Fibroblast of lung (primary cell): ENCODE data around the gene COL16A1. TPM values are rescaled to one million over a fixed set of nuclear protein-coding genes. Genes with fewer than 3 reads are reported as not detected.

Experiments used
- DNase-seq, 2 donors: peaks; one replicate each; pipeline versions ENCODE4 v3.0.0 to v3.0.0-alpha.2; 2010; ENCODE audit warnings: low read depth in 2 of 2
- H2AFZ ChIP-seq: 2 replicates; pipeline ENCODE4 v1.5.1; 2012; ENCODE audit warnings: low read length, control low read depth, inconsistent platforms
- H3K27ac ChIP-seq: 2 replicates; pipeline ENCODE4 v1.5.1; 2011; ENCODE audit warnings: low read length, control low read depth; ENCODE audit not compliant: insufficient read depth
- H3K27me3 ChIP-seq: 2 replicates; pipeline ENCODE4 v1.5.1; 2011; ENCODE audit warnings: mild to moderate bottlenecking, low read length; ENCODE audit not compliant: control insufficient read depth, insufficient read depth
- H3K36me3 ChIP-seq: 2 replicates; pipeline ENCODE4 v1.5.1; 2011; ENCODE audit warnings: low read length; ENCODE audit not compliant: control insufficient read depth, insufficient read depth
- H3K4me1 ChIP-seq: 2 replicates; pipeline ENCODE4 v1.5.1; 2011; ENCODE audit warnings: low read length; ENCODE audit not compliant: control insufficient read depth, insufficient read depth; ENCODE audit errors: extremely low read depth
- H3K4me2 ChIP-seq: 2 replicates; pipeline ENCODE4 v1.5.1; 2011; ENCODE audit warnings: low read length, control low read depth; ENCODE audit not compliant: insufficient read depth; ENCODE audit errors: extremely low read depth
- H3K4me3 ChIP-seq, 4 experiments: fragments of 200-600 bp in 1 of 4; sonication (generic) in 1 of 4; replicated peaks in 1 of 4; 2 replicates each; pipeline ENCODE4 v1.5.1; 2011 to 2016; ENCODE audit warnings: low read length in 4 of 4, low read depth in 3 of 4, mild to moderate bottlenecking in 3 of 4, control low read depth in 2 of 4, inconsistent platforms in 1 of 4, mixed read lengths in 1 of 4; ENCODE audit not compliant: insufficient read depth in 1 of 4; ENCODE audit errors: control extremely low read depth in 1 of 4
- H3K79me2 ChIP-seq: 2 replicates; pipeline ENCODE4 v1.5.1; 2012; ENCODE audit warnings: mild to moderate bottlenecking, low read length, inconsistent platforms; ENCODE audit not compliant: control insufficient read depth, insufficient read depth
- H3K9ac ChIP-seq: 2 replicates; pipeline ENCODE4 v1.5.1; 2011; ENCODE audit warnings: mild to moderate bottlenecking, low read length, control low read depth; ENCODE audit not compliant: insufficient read depth
- H3K9me3 ChIP-seq: 2 replicates; pipeline ENCODE4 v1.5.1; 2012; ENCODE audit warnings: low read depth, low read length; ENCODE audit not compliant: control insufficient read depth, insufficient read depth
- H4K20me1 ChIP-seq: 2 replicates; pipeline ENCODE4 v1.5.1; 2011; ENCODE audit warnings: low read length; ENCODE audit not compliant: control insufficient read depth, insufficient read depth; ENCODE audit errors: extremely low read depth
- EZH2 ChIP-seq: IDR thresholded peaks from 2 replicates; pipeline ENCODE4 v1.5.1; 2012; ENCODE audit warnings: low read length, control low read depth, mild to moderate bottlenecking; ENCODE audit errors: missing control alignments
- polyA plus RNA-seq, 2 donors: library from polyadenylated mRNA; depleted of rRNA in 1 of 2; stranded (reverse) in 1 of 2; unstranded in 1 of 2; fragments of >200 nt; gene quantifications; 2 replicates each; pipeline ENCODE4 v1.2.1, GENCODE V29; 2011 to 2012; ENCODE audit warnings: missing spikeins in 1 of 2
- total RNA-seq: library from RNA; depleted of rRNA; stranded (reverse); fragments of >200 nt; gene quantifications from 2 replicates; pipeline ENCODE4 v1.2.1, GENCODE V29; 2014
- TF ChIP-seq, protein P1 (sequence below), 2 donors: IDR thresholded peaks in 1 of 2; conservative IDR thresholded peaks in 1 of 2; 1 replicate in 1 of 2; 2 replicates in 1 of 2; pipeline ENCODE4 v1.5.1; 2011 to 2012; ENCODE audit warnings: low read length in 2 of 2, control low read depth in 1 of 2, inconsistent platforms in 1 of 2, low read depth in 1 of 2, mild to moderate bottlenecking in 1 of 2

COL16A1 gene
- total and polyA plus RNA-seq, 2 donors (not counting 1 experiment from before 2014, with no cell fraction given) = 20.9 to 80.3 TPM

GRCh38 chr1:31657972-31658510 lies 45.8 kb downstream of the COL16A1 start:
- no peaks in the 10 kb centered on the region for H4K20me1 ChIP-seq
- no peaks in the 10 kb centered on the region for H3K79me2 ChIP-seq
- no peak for DNase-seq
- TF ChIP-seq EZH2 = no peak
- TF ChIP-seq, protein P1, sequence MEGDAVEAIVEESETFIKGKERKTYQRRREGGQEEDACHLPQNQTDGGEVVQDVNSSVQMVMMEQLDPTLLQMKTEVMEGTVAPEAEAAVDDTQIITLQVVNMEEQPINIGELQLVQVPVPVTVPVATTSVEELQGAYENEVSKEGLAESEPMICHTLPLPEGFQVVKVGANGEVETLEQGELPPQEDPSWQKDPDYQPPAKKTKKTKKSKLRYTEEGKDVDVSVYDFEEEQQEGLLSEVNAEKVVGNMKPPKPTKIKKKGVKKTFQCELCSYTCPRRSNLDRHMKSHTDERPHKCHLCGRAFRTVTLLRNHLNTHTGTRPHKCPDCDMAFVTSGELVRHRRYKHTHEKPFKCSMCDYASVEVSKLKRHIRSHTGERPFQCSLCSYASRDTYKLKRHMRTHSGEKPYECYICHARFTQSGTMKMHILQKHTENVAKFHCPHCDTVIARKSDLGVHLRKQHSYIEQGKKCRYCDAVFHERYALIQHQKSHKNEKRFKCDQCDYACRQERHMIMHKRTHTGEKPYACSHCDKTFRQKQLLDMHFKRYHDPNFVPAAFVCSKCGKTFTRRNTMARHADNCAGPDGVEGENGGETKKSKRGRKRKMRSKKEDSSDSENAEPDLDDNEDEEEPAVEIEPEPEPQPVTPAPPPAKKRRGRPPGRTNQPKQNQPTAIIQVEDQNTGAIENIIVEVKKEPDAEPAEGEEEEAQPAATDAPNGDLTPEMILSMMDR (conservative IDR thresholded peaks at IDR 0.05 in 1 of 2, IDR thresholded peaks at IDR 0.05 in 1 of 2; ENCODE audit: low read depth in 1 of 2, low read length in 2 of 2) = no peak
- no peak overlapping the region for H2AFZ ChIP-seq
- no peaks in the 10 kb centered on the region for H3K9me3 ChIP-seq
- H3K9ac ChIP-seq = no peak overlapping the region
- H3K4me3 ChIP-seq = no peak overlapping the region
- H3K36me3 ChIP-seq = peaks cover 32% of the 10 kb centered on the region
- H3K27me3 ChIP-seq = no peaks in the 10 kb centered on the region
- H3K4me2 ChIP-seq = no peak overlapping the region
- no peak overlapping the region for H3K27ac ChIP-seq
- H3K4me1 ChIP-seq = no peaks in the 10 kb centered on the region

DNA sequence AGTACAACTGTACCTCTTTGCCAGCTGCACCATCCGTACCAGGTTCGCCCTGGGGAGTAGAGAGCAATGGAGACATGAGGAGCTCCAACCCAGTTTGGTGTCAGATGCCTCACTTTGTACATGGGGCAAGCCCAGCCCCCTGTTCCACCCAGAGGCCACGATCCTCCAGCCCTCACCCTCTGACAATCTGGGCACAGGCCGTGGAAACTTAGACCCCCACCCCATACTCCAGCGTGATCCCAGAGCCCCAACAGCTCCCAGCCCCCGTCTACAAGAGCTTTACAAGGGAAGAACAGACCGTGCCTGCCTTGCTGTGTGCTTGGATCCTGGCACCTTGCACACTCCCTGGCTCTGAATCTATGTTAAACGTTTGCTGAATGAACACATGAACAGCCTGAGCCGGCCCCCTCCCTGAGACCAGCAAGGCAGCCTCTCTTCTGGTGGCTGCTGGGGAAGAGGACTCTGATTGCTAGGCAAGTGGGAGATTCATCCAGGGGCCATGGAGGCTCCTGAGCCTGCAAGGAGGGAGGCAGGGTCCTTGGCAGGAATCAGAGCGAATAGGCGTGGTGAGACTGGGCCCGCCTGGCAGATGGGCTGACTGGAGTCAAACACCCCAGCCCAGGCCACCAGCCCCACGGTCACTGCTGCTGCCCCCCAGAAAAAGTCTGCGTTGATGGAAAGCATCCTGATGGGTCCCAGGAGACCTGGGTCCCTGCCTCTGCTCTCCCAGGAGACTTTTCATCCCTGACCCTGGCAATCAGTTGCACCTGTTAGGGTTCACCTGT lies 46.6 kb downstream of the COL16A1 start:
- H3K9ac ChIP-seq = no peak overlapping the region
- H3K79me2 ChIP-seq = no peaks in the 10 kb centered on the region
- no peaks in the 10 kb centered on the region for H3K4me1 ChIP-seq
- H3K27ac ChIP-seq = no peak overlapping the region
- no peak for TF ChIP-seq EZH2
- TF ChIP-seq, protein P1 (conservative IDR thresholded peaks at IDR 0.05 in 1 of 2, IDR thresholded peaks at IDR 0.05 in 1 of 2; ENCODE audit: low read depth in 1 of 2, low read length in 2 of 2) = no peak
- no peak overlapping the region for H3K4me2 ChIP-seq
- DNase-seq = no peak
- no peaks in the 10 kb centered on the region for H3K27me3 ChIP-seq
- H3K4me3 ChIP-seq = no peak overlapping the region
- no peaks in the 10 kb centered on the region for H3K9me3 ChIP-seq
- no peak overlapping the region for H2AFZ ChIP-seq
- no peaks in the 10 kb centered on the region for H4K20me1 ChIP-seq
- H3K36me3 ChIP-seq = peaks cover 33% of the 10 kb centered on the region

DNA sequence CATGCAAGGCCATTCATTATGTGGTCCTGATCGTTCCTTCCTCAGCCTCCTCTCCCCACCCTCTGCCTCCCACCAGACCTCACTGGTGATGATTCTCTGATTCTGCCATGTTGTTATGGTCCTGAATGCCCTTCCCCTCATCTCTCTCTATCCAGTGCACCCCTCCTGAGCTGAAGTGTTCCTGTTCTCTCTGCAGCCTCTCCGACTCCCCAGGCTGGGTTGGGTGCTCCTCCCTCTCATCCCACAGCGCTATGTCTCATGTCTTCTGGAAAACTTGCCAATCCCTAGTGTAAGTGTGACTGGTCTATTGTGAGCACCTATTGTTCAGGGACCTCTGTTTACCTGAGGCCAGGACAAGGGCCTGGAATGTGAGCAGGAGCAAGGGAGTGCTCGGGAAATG lies 48.1 kb downstream of the COL16A1 start:
- Histone ChIP-seq H4K20me1 (no peaks in the 10 kb centered on the region), H3K4me2 (no peak overlapping the region), H3K36me3 (peaks cover 29% of the 10 kb centered on the region), H3K9ac (no peak overlapping the region), H3K79me2 (no peaks in the 10 kb centered on the region), H2AFZ (no peak overlapping the region), H3K27me3 (no peaks in the 10 kb centered on the region), H3K9me3 (no peaks in the 10 kb centered on the region), H3K4me1 (no peaks in the 10 kb centered on the region), H3K4me3 (no peak overlapping the region), H3K27ac (no peak overlapping the region)
- no peak for DNase-seq
- TF ChIP-seq, protein P1 (conservative IDR thresholded peaks at IDR 0.05 in 1 of 2, IDR thresholded peaks at IDR 0.05 in 1 of 2; ENCODE audit: low read depth in 1 of 2, low read length in 2 of 2) = no peak
- no peak for TF ChIP-seq EZH2
